OCI-LY7 (cell line): ENCODE data around the gene MYO16. TPM values are rescaled to one million over a fixed set of nuclear protein-coding genes. Genes with fewer than 3 reads are reported as not detected.

Experiments used
- BruUV-seq: library from RNA; stranded (reverse); fragments of 400-500 nt; replicated peaks from 2 replicates; lab custom pipeline; 2021; lab: Mats Ljungman, UMichigan
- CTCF ChIA-PET: fragments of 300-600 bp; sonication (Branson Sonifier 250); formaldehyde crosslinking; loops from one replicate; lab custom pipeline; 2022; ENCODE audit warnings: antibody characterized with exemption; ENCODE audit not compliant: unreplicated experiment; lab: Charles Lee
- POLR2A ChIA-PET: fragments of 300-600 bp; sonication (Branson Sonifier 250); formaldehyde crosslinking; loops from one replicate; lab custom pipeline; 2022; ENCODE audit warnings: antibody characterized with exemption; lab: Charles Lee
- DNase-seq: peaks from one replicate; pipeline ENCODE4 v3.0.0-alpha.2; 2015; ENCODE audit warnings: low spot score
- H2AFZ ChIP-seq: fragments of 200-600 bp; sonication (generic), shearing (Covaris generic); 2 replicates; pipeline ENCODE4 v1.6.1; 2014; ENCODE audit warnings: mild to moderate bottlenecking, antibody characterized with exemption, low read length, moderate library complexity
- H3K27ac ChIP-seq: fragments of 200-600 bp; sonication (generic); 2 replicates; pipeline ENCODE4 v1.5.1; 2014; ENCODE audit warnings: mixed run types, low read depth, mild to moderate bottlenecking, moderate library complexity, low read length, inconsistent platforms; ENCODE audit not compliant: poor library complexity, severe bottlenecking
- H3K36me3 ChIP-seq: fragments of 200-600 bp; sonication (generic); 2 replicates; pipeline ENCODE4 v1.6.1; 2014; ENCODE audit warnings: mild to moderate bottlenecking, antibody characterized with exemption, low read length, moderate library complexity, mixed read lengths; ENCODE audit not compliant: insufficient read depth
- H3K4me1 ChIP-seq: fragments of 200-600 bp; sonication (generic); 2 replicates; pipeline ENCODE4 v1.5.1; 2014; ENCODE audit warnings: mild to moderate bottlenecking, low read length; ENCODE audit not compliant: insufficient read depth, poor library complexity, severe bottlenecking
- H3K4me2 ChIP-seq: fragments of 200-600 bp; sonication (generic); 2 replicates; pipeline ENCODE4 v1.6.1; 2014; ENCODE audit warnings: mild to moderate bottlenecking, low read length
- H3K4me3 ChIP-seq: fragments of 200-600 bp; sonication (generic); 2 replicates; pipeline ENCODE4 v1.5.1; 2014; ENCODE audit warnings: mild to moderate bottlenecking, low read depth, low read length; ENCODE audit not compliant: poor library complexity, severe bottlenecking
- H3K79me2 ChIP-seq: fragments of 200-600 bp; sonication (generic); 2 replicates; pipeline ENCODE4 v1.6.1; 2016; ENCODE audit warnings: low read depth, mild to moderate bottlenecking, low read length, moderate library complexity, mixed read lengths; ENCODE audit not compliant: insufficient read depth
- H3K9me2 ChIP-seq: fragments of 200-600 bp; sonication (generic); 2 replicates; pipeline ENCODE4 v1.6.1; 2016; ENCODE audit warnings: mild to moderate bottlenecking, low read length, mixed read lengths; ENCODE audit not compliant: insufficient read depth
- H3K9me3 ChIP-seq: fragments of 200-600 bp; sonication (generic); 2 replicates; pipeline ENCODE4 v1.6.1; 2014; ENCODE audit warnings: mild to moderate bottlenecking, mixed run types, low read length, mixed read lengths
- H4K20me1 ChIP-seq: fragments of 200-600 bp; sonication (generic); 2 replicates; pipeline ENCODE4 v1.6.1; 2014; ENCODE audit warnings: mild to moderate bottlenecking, antibody characterized with exemption, low read length, moderate library complexity, mixed read lengths; ENCODE audit not compliant: insufficient read depth
- CTCF ChIP-seq: fragments of 200-600 bp; sonication (generic); conservative IDR thresholded peaks from 2 replicates; pipeline ENCODE4 v1.5.1; 2014; ENCODE audit warnings: mild to moderate bottlenecking, antibody characterized with exemption, low read length, moderate library complexity, mixed read lengths
- EZH2phosphoT487 ChIP-seq: fragments of 200-600 bp; sonication (generic); IDR thresholded peaks from 2 replicates; pipeline ENCODE4 v1.6.1; 2018; ENCODE audit warnings: low read depth, borderline replicate concordance, mild to moderate bottlenecking, mixed run types, antibody characterized with exemption, low read length, moderate library complexity, mixed read lengths
- intact Hi-C: fragments of 100-400 bp; cut with micrococcal nuclease; formaldehyde crosslinking; loops from one replicate; pipeline ENCODE4 v1.10.0; 2022; ENCODE audit not compliant: unreplicated experiment
- total RNA-seq, 2 experiments: library from RNA; depleted of rRNA in 1 of 2; stranded (reverse); fragments of >200 nt in 1 of 2; shearing (Covaris generic) in 1 of 2; gene quantifications; 2 replicates each; pipeline ENCODE4 v1.2.3, GENCODE V29; 2014 to 2022

The MYO16 gene
- total RNA-seq, 2 experiments from 2014 or later, result 0.06 TPM; not detected in 1

DNA sequence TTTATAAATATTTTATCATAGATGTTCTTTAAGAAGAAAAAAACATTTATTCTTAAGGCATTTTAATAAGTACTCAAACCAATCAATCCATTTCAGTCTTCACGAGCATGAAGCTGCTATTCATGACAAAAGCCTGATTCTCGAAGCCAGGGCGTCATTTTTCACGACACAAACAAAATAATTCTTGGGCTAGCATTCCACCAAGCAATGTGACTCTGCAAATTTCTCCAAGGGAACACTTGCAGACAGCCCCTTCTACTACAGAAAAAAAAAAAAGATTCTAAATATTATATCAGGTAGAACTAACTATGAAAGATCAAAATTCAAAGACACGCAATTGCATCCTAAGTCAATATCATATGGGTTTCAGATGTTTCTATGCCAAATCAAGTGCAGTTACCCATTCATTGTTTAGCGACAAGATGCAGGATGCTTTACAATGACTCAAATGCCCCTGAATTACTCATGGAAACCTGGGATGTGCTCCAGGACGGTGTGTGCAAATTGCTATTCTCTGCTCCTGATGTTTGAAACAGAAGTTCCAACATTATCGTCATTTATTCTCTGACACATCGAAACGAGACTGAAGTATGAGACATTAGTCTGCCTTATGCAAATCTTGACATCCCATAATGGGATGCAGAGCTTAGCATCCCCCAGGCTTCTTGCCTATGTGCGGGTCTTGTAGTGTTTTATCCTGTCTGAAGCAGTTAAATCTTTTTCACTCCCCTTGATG lies 517.7 kb downstream of the MYO16 start:
- Histone ChIP-seq H3K4me3 (no peak overlapping the region), H3K36me3 (no peaks in the 10 kb centered on the region), H3K9me3 (no peaks in the 10 kb centered on the region), H4K20me1 (no peaks in the 10 kb centered on the region), H2AFZ (no peak overlapping the region), H3K4me1 (no peaks in the 10 kb centered on the region), H3K4me2 (no peak overlapping the region), H3K27ac (no peak overlapping the region), H3K79me2 (no peaks in the 10 kb centered on the region), H3K9me2 (no peaks in the 10 kb centered on the region)
- POLR2A ChIA-PET, result interaction anchor here (0.6 to 0.8 kb wide), 2 partner anchors 19 to 647 kb away, joined by 3 read pairs; no protein-coding TSS in a partner anchor
- CTCF ChIA-PET, result no interaction called here
- intact Hi-C loops, result loop anchor here (10.0 kb wide), 1 partner anchor 328 kb away; no protein-coding TSS in a partner anchor
- no peak for DNase-seq
- BruUV-seq, result no TSS peak
- TF ChIP-seq CTCF (no peak), EZH2phosphoT487 (no peak)

GRCh38 chr13:109148243-109148642 lies 518.8 kb downstream of the MYO16 start:
- Histone ChIP-seq H3K27ac (no peak overlapping the region), H2AFZ (no peak overlapping the region), H3K79me2 (no peaks in the 10 kb centered on the region), H3K9me3 (no peaks in the 10 kb centered on the region), H3K36me3 (no peaks in the 10 kb centered on the region), H3K4me2 (no peak overlapping the region), H3K4me3 (no peak overlapping the region), H4K20me1 (no peaks in the 10 kb centered on the region), H3K4me1 (no peaks in the 10 kb centered on the region), H3K9me2 (no peaks in the 10 kb centered on the region)
- DNase-seq, result no peak
- no TSS peak for BruUV-seq
- intact Hi-C loops, result loop anchor here (10.0 kb wide), 1 partner anchor 327 kb away; no protein-coding TSS in a partner anchor
- no peak for TF ChIP-seq EZH2phosphoT487
- no peak for TF ChIP-seq CTCF
- POLR2A ChIA-PET, result interaction anchor here (0.5 to 0.9 kb wide), 2 partner anchors 10 to 20 kb away, joined by 3 to 5 read pairs; no protein-coding TSS in a partner anchor
- CTCF ChIA-PET, result no interaction called here

- H3K27ac ChIP-seq, result no peak overlapping the region
- ChIA-PET POLR2A (interaction anchor here (0.6 kb wide), 1 partner anchor 529 kb away, joined by 3 read pairs; no protein-coding TSS in a partner anchor), CTCF (no interaction called here)
- H3K9me2 ChIP-seq, result no peaks in the 10 kb centered on the region
- H3K36me3 ChIP-seq, result no peaks in the 10 kb centered on the region
- intact Hi-C loops, result no loop called here
- H4K20me1 ChIP-seq, result no peaks in the 10 kb centered on the region
- H3K4me1 ChIP-seq, result peaks cover 5% of the 10 kb centered on the region
- no peaks in the 10 kb centered on the region for H3K79me2 ChIP-seq
- no peak overlapping the region for H2AFZ ChIP-seq
- DNase-seq, result no peak
- no TSS peak for BruUV-seq
- no peak overlapping the region for H3K4me3 ChIP-seq
- H3K4me2 ChIP-seq, result no peak overlapping the region
- H3K9me3 ChIP-seq, result no peaks in the 10 kb centered on the region
- TF ChIP-seq CTCF, result no peak
- no peak for TF ChIP-seq EZH2phosphoT487
These were observed 521.3 kb downstream of the MYO16 start for GRCh38 chr13:109150696-109151095.
